ENCODE results near the gene NAPG. TPM values are rescaled to one million over a fixed set of nuclear protein-coding genes. Genes with fewer than 3 reads are reported as not detected.

The NAPG gene
- total RNA-seq, 3 donors from 2014 or later (not counting 1 experiment from before 2014, with no cell fraction given), result 34.3 to 62.5 (median 48.7) TPM

Other genes starting within 250 kb of the NAPG start
- gene APCDD1, start 71.4 kb upstream of the NAPG start, total RNA-seq, result under 1 TPM in 1 of 3 donors, not detected in 2; 0.13 TPM